Measurements from ENCODE around the gene RTP3.

The RTP3 gene

DNA sequence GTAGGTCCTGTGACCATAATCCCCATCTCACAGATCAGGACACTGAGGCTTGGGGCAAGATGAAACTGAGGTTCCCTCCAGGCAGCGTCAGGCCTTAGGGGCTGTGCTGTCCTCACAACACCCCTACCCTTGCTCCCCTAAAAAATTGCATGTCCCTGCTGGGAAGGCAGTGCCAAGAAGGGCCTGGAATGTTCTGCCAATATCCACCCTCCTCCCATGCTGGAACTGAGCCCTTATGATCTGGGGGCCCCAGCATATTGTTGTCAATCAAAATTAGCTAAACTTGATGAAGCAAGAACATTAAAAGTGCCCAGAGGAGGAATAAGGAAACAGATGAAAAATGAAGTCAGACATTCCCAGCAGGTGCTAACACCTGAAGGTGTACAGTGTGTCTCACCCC is 13.4 kb upstream of the RTP3 start:
- Histone ChIP-seq H3K4me1 (ENCODE audit: control insufficient read depth in 1 of 2, insufficient read depth in 2 of 2, low read length in 2 of 2) (peaks cover 0 to 2% of the 10 kb centered on the region in 2 experiments), H3K23ac (ENCODE audit: low read length) (no peak overlapping the region), H3K4me3 (ENCODE audit: low read depth, low read length) (no peak overlapping the region), H2BK12ac (ENCODE audit: low read length) (no peak overlapping the region), H2BK5ac (ENCODE audit: low read depth, low read length, poor library complexity) (no peak overlapping the region), H3K4me2 (ENCODE audit: low read length) (no peak overlapping the region), H3K79me1 (ENCODE audit: low read length) (no peaks in the 10 kb centered on the region), H2AFZ (ENCODE audit: insufficient read depth, low read length, poor library complexity) (no peak overlapping the region), H3K79me2 (ENCODE audit: control insufficient read depth, insufficient read depth, low read length, poor library complexity) (no peaks in the 10 kb centered on the region), H3K9ac (ENCODE audit: low read length) (no peak overlapping the region), H3K4ac (ENCODE audit: low read depth, low read length) (no peak overlapping the region), H3K36me3 (ENCODE audit: control insufficient read depth in 1 of 2, insufficient read depth in 2 of 2, low read length in 2 of 2) (no peaks in the 10 kb centered on the region), H2AK5ac (ENCODE audit: low read length) (no peak overlapping the region), H3K18ac (ENCODE audit: low read length) (no peak overlapping the region), H4K12ac (ENCODE audit: low read depth, low read length) (no peak overlapping the region), H3K9me3 (ENCODE audit: insufficient read depth, low read depth, low read length) (peaks cover 2% of the 10 kb centered on the region), H2BK120ac (ENCODE audit: insufficient read depth, low read length, poor library complexity) (no peak overlapping the region), H3K27ac (ENCODE audit: low read depth, low read length) (no peak overlapping the region), H4K8ac (ENCODE audit: low read depth, low read length) (no peak overlapping the region), H3K14ac (ENCODE audit: low read length) (no peak overlapping the region), H3K27me3 (ENCODE audit: insufficient read depth, low read length) (no peaks in the 10 kb centered on the region), H4K91ac (ENCODE audit: low read depth, low read length) (no peak overlapping the region)
- no peak for DNase-seq
- WGBS (ENCODE audit: extremely low coverage, insufficient coverage, insufficient read length): no CpG with 5 or more reads among the region's 1 CpG

DNA sequence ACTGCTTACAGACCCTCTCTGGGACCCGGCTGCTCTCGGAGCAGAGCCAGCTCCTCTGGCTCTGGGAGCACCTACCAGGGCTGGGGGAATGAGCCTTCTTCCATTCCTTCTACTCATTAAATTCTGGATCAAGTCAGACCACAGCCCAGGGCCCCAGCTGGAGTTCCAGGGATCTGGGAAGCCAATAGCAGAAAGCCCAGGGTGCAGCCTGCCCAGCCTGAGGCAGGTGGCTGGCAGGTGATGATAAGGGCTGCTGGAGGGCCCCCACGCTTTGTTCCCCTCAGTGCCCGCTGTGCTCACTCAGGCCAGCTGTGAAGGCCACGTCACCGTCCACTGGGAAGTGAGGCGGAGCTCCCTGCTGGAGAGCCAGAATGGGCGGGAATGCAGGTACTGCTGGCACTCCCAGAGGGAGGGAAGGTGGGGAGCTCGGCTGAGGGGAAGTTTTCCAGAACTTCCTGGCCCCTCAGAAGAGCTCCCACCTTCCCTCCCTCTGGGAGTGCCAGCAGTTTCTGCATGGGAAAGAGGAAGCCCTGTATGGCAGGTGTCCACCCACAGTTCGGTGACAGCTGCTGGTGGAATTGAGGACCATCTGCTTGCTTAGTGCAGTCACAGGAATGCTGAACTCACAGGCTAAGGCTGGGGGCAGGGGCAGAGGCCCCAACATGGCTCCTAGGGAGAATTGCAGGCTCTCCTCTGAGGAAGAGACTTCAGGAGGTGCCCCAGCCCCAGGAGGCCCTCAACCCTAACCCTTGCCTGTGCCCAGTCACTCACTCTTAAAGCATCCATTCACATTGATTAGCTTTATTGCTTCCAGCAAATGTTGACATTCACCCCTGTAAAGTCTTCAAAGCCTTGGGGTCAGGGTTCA is 12.6 kb upstream of the RTP3 start:
- H2BK12ac ChIP-seq (ENCODE audit: low read length): no peak overlapping the region
- no peak overlapping the region for H2AK5ac ChIP-seq (ENCODE audit: low read length)
- WGBS (ENCODE audit: extremely low coverage, insufficient coverage, insufficient read length): no CpG with 5 or more reads among the region's 10 CpGs
- no peak overlapping the region for H3K4me2 ChIP-seq (ENCODE audit: low read length)
- H4K12ac ChIP-seq (ENCODE audit: low read depth, low read length): no peak overlapping the region
- no peaks in the 10 kb centered on the region for H3K79me1 ChIP-seq (ENCODE audit: low read length)
- no peaks in the 10 kb centered on the region for H3K27me3 ChIP-seq (ENCODE audit: insufficient read depth, low read length)
- peaks cover 0 to 2% of the 10 kb centered on the region in 2 experiments for H3K4me1 ChIP-seq (ENCODE audit: control insufficient read depth in 1 of 2, insufficient read depth in 2 of 2, low read length in 2 of 2)
- H3K14ac ChIP-seq (ENCODE audit: low read length): no peak overlapping the region
- H3K4ac ChIP-seq (ENCODE audit: low read depth, low read length): no peak overlapping the region
- H3K4me3 ChIP-seq (ENCODE audit: low read depth, low read length): no peak overlapping the region
- H3K9ac ChIP-seq (ENCODE audit: low read length): peak overlapping the region; percentile 18
- no peak overlapping the region for H4K91ac ChIP-seq (ENCODE audit: low read depth, low read length)
- H3K79me2 ChIP-seq (ENCODE audit: control insufficient read depth, insufficient read depth, low read length, poor library complexity): no peaks in the 10 kb centered on the region
- H3K9me3 ChIP-seq (ENCODE audit: insufficient read depth, low read depth, low read length): peaks cover 2% of the 10 kb centered on the region
- H4K8ac ChIP-seq (ENCODE audit: low read depth, low read length): no peak overlapping the region
- H2AFZ ChIP-seq (ENCODE audit: insufficient read depth, low read length, poor library complexity): no peak overlapping the region
- no peak overlapping the region for H3K23ac ChIP-seq (ENCODE audit: low read length)
- peak; percentile 61 to 70 for DNase-seq
- no peaks in the 10 kb centered on the region for H3K36me3 ChIP-seq (ENCODE audit: control insufficient read depth in 1 of 2, insufficient read depth in 2 of 2, low read length in 2 of 2)
- H3K27ac ChIP-seq (ENCODE audit: low read depth, low read length): no peak overlapping the region
- no peak overlapping the region for H3K18ac ChIP-seq (ENCODE audit: low read length)
- no peak overlapping the region for H2BK5ac ChIP-seq (ENCODE audit: low read depth, low read length, poor library complexity)
- no peak overlapping the region for H2BK120ac ChIP-seq (ENCODE audit: insufficient read depth, low read length, poor library complexity)

DNA sequence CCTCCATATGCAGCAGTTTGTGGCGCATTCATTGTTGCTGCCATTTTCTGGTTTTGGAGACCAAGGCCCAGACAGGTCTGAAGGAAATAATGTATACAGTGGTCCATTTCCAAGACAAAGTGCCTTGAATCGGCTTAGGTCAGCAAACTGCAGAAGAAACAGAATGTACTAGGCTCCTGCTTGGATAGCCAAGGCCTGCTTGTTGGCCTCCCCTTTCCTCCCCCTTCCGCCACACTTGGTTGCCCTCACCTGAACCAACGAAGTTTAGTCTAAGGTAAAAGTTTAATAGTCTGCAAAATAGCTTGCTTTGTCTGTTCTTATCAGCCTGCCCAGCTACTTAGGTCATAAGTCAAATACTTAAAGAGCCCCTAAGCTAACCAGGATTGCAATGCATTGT is 12.0 kb upstream of the RTP3 start:
- WGBS (ENCODE audit: extremely low coverage, insufficient coverage, insufficient read length): no CpG with 5 or more reads among the region's 4 CpGs
- Histone ChIP-seq H3K14ac (ENCODE audit: low read length) (no peak overlapping the region), H4K8ac (ENCODE audit: low read depth, low read length) (no peak overlapping the region), H2BK12ac (ENCODE audit: low read length) (no peak overlapping the region), H3K4me1 (ENCODE audit: control insufficient read depth in 1 of 2, insufficient read depth in 2 of 2, low read length in 2 of 2) (peaks cover 0 to 2% of the 10 kb centered on the region in 2 experiments), H2AFZ (ENCODE audit: insufficient read depth, low read length, poor library complexity) (no peak overlapping the region), H4K12ac (ENCODE audit: low read depth, low read length) (no peak overlapping the region), H3K27me3 (ENCODE audit: insufficient read depth, low read length) (no peaks in the 10 kb centered on the region), H3K79me2 (ENCODE audit: control insufficient read depth, insufficient read depth, low read length, poor library complexity) (no peaks in the 10 kb centered on the region), H3K9ac (ENCODE audit: low read length) (no peak overlapping the region), H2AK5ac (ENCODE audit: low read length) (no peak overlapping the region), H4K91ac (ENCODE audit: low read depth, low read length) (no peak overlapping the region), H3K79me1 (ENCODE audit: low read length) (no peaks in the 10 kb centered on the region), H3K27ac (ENCODE audit: low read depth, low read length) (no peak overlapping the region), H2BK120ac (ENCODE audit: insufficient read depth, low read length, poor library complexity) (no peak overlapping the region), H3K36me3 (ENCODE audit: control insufficient read depth in 1 of 2, insufficient read depth in 2 of 2, low read length in 2 of 2) (no peaks in the 10 kb centered on the region), H3K18ac (ENCODE audit: low read length) (no peak overlapping the region), H2BK5ac (ENCODE audit: low read depth, low read length, poor library complexity) (no peak overlapping the region), H3K4me2 (ENCODE audit: low read length) (no peak overlapping the region), H3K4ac (ENCODE audit: low read depth, low read length) (no peak overlapping the region), H3K4me3 (ENCODE audit: low read depth, low read length) (no peak overlapping the region), H3K23ac (ENCODE audit: low read length) (no peak overlapping the region), H3K9me3 (ENCODE audit: insufficient read depth, low read depth, low read length) (peaks cover 2% of the 10 kb centered on the region)
- DNase-seq: no peak

DNA sequence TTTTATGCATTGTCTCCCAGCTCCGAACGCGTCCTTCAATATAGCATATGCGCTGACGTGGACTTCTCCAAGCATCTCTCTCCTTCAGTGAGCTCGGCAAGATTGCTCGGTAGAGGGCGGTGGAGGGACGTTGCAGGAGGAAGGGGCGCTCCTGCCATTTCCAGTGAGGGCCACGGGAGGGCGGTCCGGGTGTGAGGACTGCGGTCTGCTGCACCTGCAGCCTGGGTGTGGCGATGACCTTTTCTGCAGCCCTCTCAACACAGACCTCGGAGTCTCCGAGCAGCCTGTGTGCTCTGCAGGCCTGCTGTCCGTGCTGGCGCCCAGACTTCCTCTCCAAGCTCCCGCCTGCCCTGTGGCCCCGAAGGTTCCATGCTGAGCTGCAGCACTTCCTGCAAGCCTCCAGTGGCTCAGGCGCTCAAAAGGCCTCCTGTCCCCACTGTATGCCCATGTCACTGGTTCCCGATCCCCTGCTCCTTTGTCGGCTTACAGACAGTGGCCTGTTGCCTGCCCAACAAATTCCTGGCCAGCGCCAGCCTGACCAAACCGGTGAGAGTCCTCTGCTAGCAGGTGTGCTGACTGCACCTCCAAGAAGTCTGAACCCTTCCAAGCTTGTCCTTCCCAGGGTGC is 8.9 kb upstream of the RTP3 start:
- no peak overlapping the region for H2BK120ac ChIP-seq (ENCODE audit: insufficient read depth, low read length, poor library complexity)
- H2AFZ ChIP-seq (ENCODE audit: insufficient read depth, low read length, poor library complexity): no peak overlapping the region
- no peak overlapping the region for H2BK12ac ChIP-seq (ENCODE audit: low read length)
- H3K27ac ChIP-seq (ENCODE audit: low read depth, low read length): no peak overlapping the region
- no peak overlapping the region for H3K14ac ChIP-seq (ENCODE audit: low read length)
- no peak overlapping the region for H3K4me3 ChIP-seq (ENCODE audit: low read depth, low read length)
- H3K9ac ChIP-seq (ENCODE audit: low read length): no peak overlapping the region
- H3K36me3 ChIP-seq (ENCODE audit: control insufficient read depth in 1 of 2, insufficient read depth in 2 of 2, low read length in 2 of 2): no peaks in the 10 kb centered on the region
- no peak overlapping the region for H3K23ac ChIP-seq (ENCODE audit: low read length)
- H2BK5ac ChIP-seq (ENCODE audit: low read depth, low read length, poor library complexity): no peak overlapping the region
- H3K4me2 ChIP-seq (ENCODE audit: low read length): no peak overlapping the region
- H2AK5ac ChIP-seq (ENCODE audit: low read length): no peak overlapping the region
- no peak overlapping the region for H4K8ac ChIP-seq (ENCODE audit: low read depth, low read length)
- H3K9me3 ChIP-seq (ENCODE audit: insufficient read depth, low read depth, low read length): peaks cover 2% of the 10 kb centered on the region
- H3K79me2 ChIP-seq (ENCODE audit: control insufficient read depth, insufficient read depth, low read length, poor library complexity): no peaks in the 10 kb centered on the region
- H3K27me3 ChIP-seq (ENCODE audit: insufficient read depth, low read length): no peaks in the 10 kb centered on the region
- DNase-seq: peak; percentile 89 to 95
- H3K4me1 ChIP-seq (ENCODE audit: control insufficient read depth in 1 of 2, insufficient read depth in 2 of 2, low read length in 2 of 2): peaks cover 0 to 2% of the 10 kb centered on the region in 2 experiments
- no peak overlapping the region for H4K12ac ChIP-seq (ENCODE audit: low read depth, low read length)
- no peak overlapping the region for H4K91ac ChIP-seq (ENCODE audit: low read depth, low read length)
- no peaks in the 10 kb centered on the region for H3K79me1 ChIP-seq (ENCODE audit: low read length)
- H3K18ac ChIP-seq (ENCODE audit: low read length): no peak overlapping the region
- no peak overlapping the region for H3K4ac ChIP-seq (ENCODE audit: low read depth, low read length)
- WGBS (ENCODE audit: extremely low coverage, insufficient coverage, insufficient read length): no CpG with 5 or more reads among the region's 26 CpGs
